B cell (primary cell): ENCODE data around the gene RPL10A.

Experiments
- EZH2 ChIP-seq: IDR thresholded peaks from 2 replicates; pipeline ENCODE4 v1.6.1; 2012; ENCODE audit warnings: borderline replicate concordance, low read depth, mild to moderate bottlenecking, moderate library complexity, low read length; ENCODE audit not compliant: insufficient read depth, poor library complexity, severe bottlenecking
- TF ChIP-seq, protein P1 (sequence below): fragments of 200-600 bp; IDR thresholded peaks from one replicate; pipeline ENCODE4 v1.8.0; 2022; ENCODE audit warnings: antibody characterized with exemption, mild to moderate bottlenecking

- TF ChIP-seq, protein P1, sequence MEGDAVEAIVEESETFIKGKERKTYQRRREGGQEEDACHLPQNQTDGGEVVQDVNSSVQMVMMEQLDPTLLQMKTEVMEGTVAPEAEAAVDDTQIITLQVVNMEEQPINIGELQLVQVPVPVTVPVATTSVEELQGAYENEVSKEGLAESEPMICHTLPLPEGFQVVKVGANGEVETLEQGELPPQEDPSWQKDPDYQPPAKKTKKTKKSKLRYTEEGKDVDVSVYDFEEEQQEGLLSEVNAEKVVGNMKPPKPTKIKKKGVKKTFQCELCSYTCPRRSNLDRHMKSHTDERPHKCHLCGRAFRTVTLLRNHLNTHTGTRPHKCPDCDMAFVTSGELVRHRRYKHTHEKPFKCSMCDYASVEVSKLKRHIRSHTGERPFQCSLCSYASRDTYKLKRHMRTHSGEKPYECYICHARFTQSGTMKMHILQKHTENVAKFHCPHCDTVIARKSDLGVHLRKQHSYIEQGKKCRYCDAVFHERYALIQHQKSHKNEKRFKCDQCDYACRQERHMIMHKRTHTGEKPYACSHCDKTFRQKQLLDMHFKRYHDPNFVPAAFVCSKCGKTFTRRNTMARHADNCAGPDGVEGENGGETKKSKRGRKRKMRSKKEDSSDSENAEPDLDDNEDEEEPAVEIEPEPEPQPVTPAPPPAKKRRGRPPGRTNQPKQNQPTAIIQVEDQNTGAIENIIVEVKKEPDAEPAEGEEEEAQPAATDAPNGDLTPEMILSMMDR, result no peak
- no peak for TF ChIP-seq EZH2
These were observed 16.6 kb upstream of the RPL10A start for GRCh38 chr6:35451354-35452182.
